H1 (cell line): ENCODE results near the gene PDE5A.
A peak's percentile ranks its signal among the peaks of the same experiment; 100 is the strongest.

Experiments used
- FOSL1 ChIP-seq: IDR thresholded peaks from 2 replicates; pipeline ENCODE4 v1.6.1; 2011; ENCODE audit warnings: mild to moderate bottlenecking, low read depth, low read length, moderate library complexity; ENCODE audit not compliant: insufficient read depth
- TF ChIP-seq, protein P1 (sequence below), 3 experiments: IDR thresholded peaks; 1 replicate in 2 of 3; 2 replicates in 1 of 3; pipeline versions ENCODE4 v1.5.1 to v1.6.1; 2011; ENCODE audit warnings: low read length in 3 of 3, mild to moderate bottlenecking in 3 of 3, inconsistent platforms in 2 of 3, low read depth in 1 of 3, moderate library complexity in 1 of 3; ENCODE audit not compliant: insufficient read depth in 1 of 3; ENCODE audit errors: control extremely low read depth in 1 of 3
- TF ChIP-seq, protein P2 (sequence below): IDR thresholded peaks from 2 replicates; pipeline ENCODE4 v1.6.1; 2011; ENCODE audit warnings: low read length, improper control_type of control experiment

GRCh38 chr4:119627267-119628255, 1.0 kb downstream of the PDE5A start:
- TF ChIP-seq FOSL1: no peak
- TF ChIP-seq, protein P1, sequence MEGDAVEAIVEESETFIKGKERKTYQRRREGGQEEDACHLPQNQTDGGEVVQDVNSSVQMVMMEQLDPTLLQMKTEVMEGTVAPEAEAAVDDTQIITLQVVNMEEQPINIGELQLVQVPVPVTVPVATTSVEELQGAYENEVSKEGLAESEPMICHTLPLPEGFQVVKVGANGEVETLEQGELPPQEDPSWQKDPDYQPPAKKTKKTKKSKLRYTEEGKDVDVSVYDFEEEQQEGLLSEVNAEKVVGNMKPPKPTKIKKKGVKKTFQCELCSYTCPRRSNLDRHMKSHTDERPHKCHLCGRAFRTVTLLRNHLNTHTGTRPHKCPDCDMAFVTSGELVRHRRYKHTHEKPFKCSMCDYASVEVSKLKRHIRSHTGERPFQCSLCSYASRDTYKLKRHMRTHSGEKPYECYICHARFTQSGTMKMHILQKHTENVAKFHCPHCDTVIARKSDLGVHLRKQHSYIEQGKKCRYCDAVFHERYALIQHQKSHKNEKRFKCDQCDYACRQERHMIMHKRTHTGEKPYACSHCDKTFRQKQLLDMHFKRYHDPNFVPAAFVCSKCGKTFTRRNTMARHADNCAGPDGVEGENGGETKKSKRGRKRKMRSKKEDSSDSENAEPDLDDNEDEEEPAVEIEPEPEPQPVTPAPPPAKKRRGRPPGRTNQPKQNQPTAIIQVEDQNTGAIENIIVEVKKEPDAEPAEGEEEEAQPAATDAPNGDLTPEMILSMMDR (IDR thresholded peaks at IDR 0.05; ENCODE audit: control extremely low read depth in 1 of 3, insufficient read depth in 1 of 3, low read depth in 1 of 3, low read length in 3 of 3): peak; percentile 60 to 76 (median 69)
- TF ChIP-seq, protein P2, sequence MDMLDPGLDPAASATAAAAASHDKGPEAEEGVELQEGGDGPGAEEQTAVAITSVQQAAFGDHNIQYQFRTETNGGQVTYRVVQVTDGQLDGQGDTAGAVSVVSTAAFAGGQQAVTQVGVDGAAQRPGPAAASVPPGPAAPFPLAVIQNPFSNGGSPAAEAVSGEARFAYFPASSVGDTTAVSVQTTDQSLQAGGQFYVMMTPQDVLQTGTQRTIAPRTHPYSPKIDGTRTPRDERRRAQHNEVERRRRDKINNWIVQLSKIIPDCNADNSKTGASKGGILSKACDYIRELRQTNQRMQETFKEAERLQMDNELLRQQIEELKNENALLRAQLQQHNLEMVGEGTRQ: no peak
